ENCODE data around the gene PLCB1.

PLCB1 gene

DNA sequence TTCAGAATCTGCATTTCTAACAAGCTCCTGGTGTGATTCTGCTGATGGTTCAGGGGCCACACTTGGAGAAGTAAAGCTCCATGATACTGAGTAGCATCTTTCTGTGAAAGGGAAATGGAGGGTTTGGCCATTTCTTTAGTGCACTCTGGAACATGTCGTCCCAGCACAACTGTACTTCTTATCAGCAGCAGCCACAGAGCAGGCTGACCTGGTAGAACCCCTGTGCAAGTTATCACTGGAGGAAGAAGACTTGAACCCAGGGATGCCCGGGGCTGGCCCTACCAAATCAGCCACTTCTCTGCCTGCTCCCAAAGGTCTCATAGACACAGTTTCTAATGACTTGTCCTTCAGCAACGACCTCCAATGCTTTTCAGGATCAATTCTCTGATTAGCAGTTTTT is 582.1 kb downstream of the PLCB1 start:
- TF ChIP-seq CTCF (IDR thresholded peaks at IDR 0.05; ENCODE audit: control insufficient read depth, insufficient read depth, low read depth, low read length, missing control alignments), result no peak
- H3K4me3 ChIP-seq (ENCODE audit: control insufficient read depth, low read depth, low read length), result no peak overlapping the region
- DNase-seq (ENCODE audit: low read depth), result no peak

GRCh38 chr20:8718279-8718678 is 586.2 kb downstream of the PLCB1 start:
- no peak overlapping the region for H3K4me3 ChIP-seq (ENCODE audit: control insufficient read depth, low read depth, low read length)
- DNase-seq (ENCODE audit: low read depth), result no peak
- TF ChIP-seq CTCF (IDR thresholded peaks at IDR 0.05; ENCODE audit: control insufficient read depth, insufficient read depth, low read depth, low read length, missing control alignments), result no peak

DNA sequence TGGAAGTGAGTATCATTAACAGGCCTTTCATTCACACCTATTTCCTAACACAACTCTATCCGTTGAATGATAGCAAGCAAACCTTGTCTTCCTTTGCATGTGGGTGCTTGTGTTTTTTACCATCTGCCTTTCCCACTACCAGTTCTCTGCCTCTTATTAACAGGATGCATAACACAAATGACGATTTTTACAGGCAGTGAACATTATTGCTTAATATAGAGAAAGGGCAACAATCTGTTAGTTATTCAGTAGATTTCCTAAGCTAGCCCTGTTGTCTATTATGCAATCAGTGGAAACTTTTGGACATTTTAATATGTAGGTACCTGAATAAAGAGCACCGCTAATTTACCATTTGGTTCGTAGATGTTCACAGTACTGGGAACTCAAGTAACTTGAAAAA is 588.0 kb downstream of the PLCB1 start:
- no peak overlapping the region for H3K4me3 ChIP-seq (ENCODE audit: control insufficient read depth, low read depth, low read length)
- no peak for TF ChIP-seq CTCF (IDR thresholded peaks at IDR 0.05; ENCODE audit: control insufficient read depth, insufficient read depth, low read depth, low read length, missing control alignments)
- no peak for DNase-seq (ENCODE audit: low read depth)

- TF ChIP-seq CTCF (IDR thresholded peaks at IDR 0.05; ENCODE audit: control insufficient read depth, insufficient read depth, low read depth, low read length, missing control alignments), result peak; percentile 73
- DNase-seq (ENCODE audit: low read depth), result no peak
- no peak overlapping the region for H3K4me3 ChIP-seq (ENCODE audit: control insufficient read depth, low read depth, low read length)
Observed at GRCh38 chr20:8721098-8721497, 589.0 kb downstream of the PLCB1 start.

DNA sequence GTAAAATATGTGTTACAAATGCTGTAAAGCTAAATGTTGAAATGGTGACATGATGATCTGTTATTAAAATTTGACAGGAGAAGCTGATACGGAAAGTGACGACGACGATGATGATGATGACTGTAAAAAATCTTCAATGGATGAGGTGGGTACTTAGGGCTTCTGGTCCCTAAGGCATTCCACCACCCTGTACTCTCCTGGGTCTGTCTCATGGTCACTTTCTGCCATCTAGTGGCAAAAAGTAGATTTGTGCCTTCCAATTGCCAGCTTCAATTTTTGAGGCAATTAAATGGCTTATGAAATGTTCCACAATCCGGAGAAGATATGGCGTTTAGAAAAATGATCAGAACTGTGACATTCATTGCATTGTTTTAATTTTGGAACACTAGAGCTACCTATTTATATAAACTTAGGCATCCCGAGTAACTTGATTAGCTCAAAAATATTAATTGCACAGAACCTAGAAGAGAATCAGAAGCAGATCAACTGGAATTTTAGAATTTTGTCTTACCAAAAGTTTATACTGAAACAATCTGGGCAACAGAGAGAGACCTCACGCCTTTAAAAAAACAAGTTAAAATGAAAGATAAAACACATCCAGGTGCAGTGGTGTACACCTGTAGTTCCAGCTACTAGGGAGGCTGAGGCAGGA is 590.3 kb downstream of the PLCB1 start:
- TF ChIP-seq CTCF (IDR thresholded peaks at IDR 0.05; ENCODE audit: control insufficient read depth, insufficient read depth, low read depth, low read length, missing control alignments), result peak; percentile 79
- peak; percentile 34 for DNase-seq (ENCODE audit: low read depth)
- H3K4me3 ChIP-seq (ENCODE audit: control insufficient read depth, low read depth, low read length), result no peak overlapping the region

DNA sequence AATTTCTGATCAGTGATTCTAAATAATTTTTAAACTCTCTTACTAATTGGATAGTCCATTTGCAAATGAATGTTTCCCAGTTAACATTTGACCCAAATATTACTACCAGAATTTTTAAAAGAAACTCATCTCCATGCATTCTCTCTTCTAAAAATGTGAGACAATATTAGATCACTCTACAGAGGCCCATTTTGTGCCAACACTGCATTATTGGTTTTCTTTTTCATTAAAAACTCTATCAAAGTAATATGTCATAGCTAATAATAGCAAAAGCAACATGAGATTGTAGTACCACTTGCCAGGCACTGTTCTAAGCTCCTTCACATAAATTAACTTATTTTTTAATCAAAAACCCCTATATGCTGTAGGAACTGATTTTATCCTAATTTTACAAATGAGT is 591.2 kb downstream of the PLCB1 start:
- DNase-seq (ENCODE audit: low read depth), result no peak
- TF ChIP-seq CTCF (IDR thresholded peaks at IDR 0.05; ENCODE audit: control insufficient read depth, insufficient read depth, low read depth, low read length, missing control alignments), result no peak
- no peak overlapping the region for H3K4me3 ChIP-seq (ENCODE audit: control insufficient read depth, low read depth, low read length)

- no peak for TF ChIP-seq CTCF (IDR thresholded peaks at IDR 0.05; ENCODE audit: control insufficient read depth, insufficient read depth, low read depth, low read length, missing control alignments)
- H3K4me3 ChIP-seq (ENCODE audit: control insufficient read depth, low read depth, low read length), result no peak overlapping the region
- DNase-seq (ENCODE audit: low read depth), result no peak
Observed at GRCh38 chr20:8724884-8725283, 592.8 kb downstream of the PLCB1 start.

All from AG09309 (cell line).